GM23338 (cell line): Measurements from ENCODE around the gene MAPK8IP3. TPM values are rescaled to one million over a fixed set of nuclear protein-coding genes. Genes with fewer than 3 reads are reported as not detected.

ENCODE experiments used
- ATAC-seq: fragments of 200-7000 bp; cut with Tn5 transposase; 3 replicates; pipeline ENCODE4 v1.9.1; 2020
- DNase-seq: peaks from one replicate; pipeline ENCODE4 v3.0.0-alpha.2; 2015; ENCODE audit warnings: low spot score
- H2AFZ ChIP-seq: fragments of 200-600 bp; sonication (generic); 2 replicates; pipeline ENCODE4 v1.8.0; 2016; ENCODE audit warnings: antibody characterized with exemption, mild to moderate bottlenecking, moderate library complexity
- H3F3A ChIP-seq: fragments of 200-600 bp; sonication (generic); replicated peaks from 2 replicates; pipeline ENCODE4 v1.8.0; 2017; ENCODE audit warnings: antibody characterized with exemption, mixed run types, low read depth
- H3K27ac ChIP-seq: fragments of 200-600 bp; sonication (generic); 2 replicates; pipeline ENCODE4 v1.6.1; 2016; ENCODE audit warnings: low read depth
- H3K27me3 ChIP-seq: fragments of 200-600 bp; sonication (generic); 2 replicates; pipeline ENCODE4 v1.8.0; 2016; ENCODE audit warnings: mild to moderate bottlenecking, mixed run types, moderate library complexity; ENCODE audit not compliant: insufficient read depth
- H3K36me3 ChIP-seq: fragments of 200-600 bp; sonication (generic); 2 replicates; pipeline ENCODE4 v1.8.0; 2016; ENCODE audit warnings: mild to moderate bottlenecking; ENCODE audit not compliant: insufficient read depth
- H3K4me1 ChIP-seq: fragments of 200-600 bp; sonication (generic); 2 replicates; pipeline ENCODE4 v1.8.0; 2016; ENCODE audit warnings: mild to moderate bottlenecking, moderate library complexity; ENCODE audit not compliant: insufficient read depth
- H3K4me2 ChIP-seq: fragments of 200-600 bp; sonication (generic); 2 replicates; pipeline ENCODE4 v1.7.1; 2017; ENCODE audit warnings: mixed run types
- H3K4me3 ChIP-seq: fragments of 200-600 bp; sonication (generic); 2 replicates; pipeline ENCODE4 v1.6.1; 2016; ENCODE audit warnings: mixed run types
- H3K79me2 ChIP-seq: fragments of 200-600 bp; sonication (generic); replicated peaks from 2 replicates; pipeline ENCODE4 v1.8.0; 2017; ENCODE audit warnings: mild to moderate bottlenecking; ENCODE audit not compliant: insufficient read depth
- H3K9me2 ChIP-seq: fragments of 200-600 bp; sonication (generic); 2 replicates; pipeline ENCODE4 v1.8.0; 2017; ENCODE audit not compliant: insufficient read depth
- H4K20me1 ChIP-seq: fragments of 200-600 bp; sonication (generic); replicated peaks from 2 replicates; pipeline ENCODE4 v1.8.0; 2017; ENCODE audit warnings: mild to moderate bottlenecking; ENCODE audit not compliant: insufficient read depth
- H3K27ac Mint-ChIP-seq: 2 replicates; pipeline ENCODE4 v1.8.0; 2020; ENCODE audit warnings: inconsistent platforms, mild to moderate bottlenecking, moderate library complexity, mixed read lengths
- H3K27me3 Mint-ChIP-seq: 3 replicates; pipeline ENCODE4 v1.8.0; 2022; ENCODE audit warnings: low read depth, mild to moderate bottlenecking, moderate library complexity, mixed read lengths, inconsistent platforms; ENCODE audit not compliant: insufficient read depth, poor library complexity
- H3K36me3 Mint-ChIP-seq: 3 replicates; pipeline ENCODE4 v1.8.0; 2021; ENCODE audit warnings: low read depth, mild to moderate bottlenecking, inconsistent platforms, moderate library complexity, mixed read lengths
- H3K4me1 Mint-ChIP-seq: 3 replicates; pipeline ENCODE4 v1.8.0; 2020; ENCODE audit warnings: mild to moderate bottlenecking, inconsistent platforms, mixed read lengths
- H3K4me3 Mint-ChIP-seq: 3 replicates; pipeline ENCODE4 v1.8.0; 2021; ENCODE audit warnings: moderate library complexity, mild to moderate bottlenecking, inconsistent platforms, mixed read lengths
- H3K9me3 Mint-ChIP-seq: 3 replicates; pipeline ENCODE4 v1.8.0; 2020; ENCODE audit warnings: moderate library complexity, mild to moderate bottlenecking, inconsistent platforms, mixed read lengths
- CREB1 ChIP-seq: fragments of 250-450 bp; sonication (Bioruptor Pico); IDR thresholded peaks from 2 replicates; pipeline ENCODE4 v1.5.0; 2020; ENCODE audit warnings: low read depth, mild to moderate bottlenecking, moderate library complexity
- EZH2 ChIP-seq: fragments of 200-600 bp; sonication (generic); IDR thresholded peaks from one replicate; pipeline ENCODE4 v1.8.0; 2017; ENCODE audit warnings: antibody characterized with exemption, mild to moderate bottlenecking, low read depth; ENCODE audit not compliant: unreplicated experiment
- EZH2phosphoT487 ChIP-seq: fragments of 200-600 bp; sonication (generic); IDR thresholded peaks from one replicate; pipeline ENCODE4 v1.8.1; 2018; ENCODE audit warnings: antibody characterized with exemption; ENCODE audit not compliant: unreplicated experiment
- JUNB ChIP-seq: IDR thresholded peaks from one replicate; pipeline ENCODE4 v1.6.1; 2016; ENCODE audit warnings: antibody characterized with exemption; ENCODE audit not compliant: unreplicated experiment
- NANOG ChIP-seq: IDR thresholded peaks from 2 replicates; pipeline ENCODE4 v1.6.1; 2016; ENCODE audit warnings: antibody characterized with exemption, borderline replicate concordance
- POLR2AphosphoS5 ChIP-seq: IDR thresholded peaks from 2 replicates; pipeline ENCODE4 v1.6.1; 2016; ENCODE audit warnings: antibody characterized with exemption, low read depth
- STAT1 ChIP-seq: IDR thresholded peaks from one replicate; pipeline ENCODE4 v1.6.1; 2016; ENCODE audit warnings: antibody characterized with exemption; ENCODE audit not compliant: unreplicated experiment
- ZNF114 ChIP-seq: fragments of 250-450 bp; sonication (Bioruptor Pico); IDR thresholded peaks from 2 replicates; pipeline ENCODE4 v1.5.0; 2020; ENCODE audit warnings: mild to moderate bottlenecking, moderate library complexity
- ZNF331 ChIP-seq: fragments of 250-450 bp; sonication (Bioruptor Pico); IDR thresholded peaks from 2 replicates; pipeline ENCODE4 v1.5.0; 2020; ENCODE audit warnings: low read depth, mild to moderate bottlenecking, moderate library complexity
- polyA plus RNA-seq: library from polyadenylated mRNA; unstranded; fragments of >200 nt; fragmentation: Nextera tagmentation; extraction: Ambion mirVana; gene quantifications from 2 replicates; pipeline ENCODE4 v1.2.1, GENCODE V29; 2016
- total RNA-seq: library from RNA; depleted of rRNA; stranded (reverse); fragments of >200 nt; shearing (Covaris generic); gene quantifications from 2 replicates; pipeline ENCODE4 v1.2.3, GENCODE V29; 2014
- TF ChIP-seq, protein P1 (sequence below): fragments of 250-450 bp; sonication (Bioruptor Pico); IDR thresholded peaks from 2 replicates; pipeline ENCODE4 v1.5.0; 2020; ENCODE audit warnings: mild to moderate bottlenecking, moderate library complexity
- TF ChIP-seq, protein P2 (sequence below): IDR thresholded peaks from 2 replicates; pipeline ENCODE4 v1.6.1; 2016; ENCODE audit warnings: antibody characterized with exemption
- TF ChIP-seq, protein P3 (sequence below), 2 experiments: fragments of 200-600 bp in 1 of 2; sonication (generic) in 1 of 2; conservative IDR thresholded peaks; 2 replicates each; pipeline versions ENCODE4 v1.5.1 to v1.6.1; 2016 to 2017; ENCODE audit warnings: antibody characterized with exemption in 2 of 2, low read depth in 2 of 2, mild to moderate bottlenecking in 2 of 2, moderate library complexity in 1 of 2
- TF ChIP-seq, protein P4 (sequence below): IDR thresholded peaks from one replicate; pipeline ENCODE4 v1.6.1; 2018; ENCODE audit warnings: antibody characterized with exemption; ENCODE audit not compliant: unreplicated experiment

MAPK8IP3 gene
- total and polyA plus RNA-seq, 2 experiments from 2014 or later: 11.3 to 58.4 TPM

DNA sequence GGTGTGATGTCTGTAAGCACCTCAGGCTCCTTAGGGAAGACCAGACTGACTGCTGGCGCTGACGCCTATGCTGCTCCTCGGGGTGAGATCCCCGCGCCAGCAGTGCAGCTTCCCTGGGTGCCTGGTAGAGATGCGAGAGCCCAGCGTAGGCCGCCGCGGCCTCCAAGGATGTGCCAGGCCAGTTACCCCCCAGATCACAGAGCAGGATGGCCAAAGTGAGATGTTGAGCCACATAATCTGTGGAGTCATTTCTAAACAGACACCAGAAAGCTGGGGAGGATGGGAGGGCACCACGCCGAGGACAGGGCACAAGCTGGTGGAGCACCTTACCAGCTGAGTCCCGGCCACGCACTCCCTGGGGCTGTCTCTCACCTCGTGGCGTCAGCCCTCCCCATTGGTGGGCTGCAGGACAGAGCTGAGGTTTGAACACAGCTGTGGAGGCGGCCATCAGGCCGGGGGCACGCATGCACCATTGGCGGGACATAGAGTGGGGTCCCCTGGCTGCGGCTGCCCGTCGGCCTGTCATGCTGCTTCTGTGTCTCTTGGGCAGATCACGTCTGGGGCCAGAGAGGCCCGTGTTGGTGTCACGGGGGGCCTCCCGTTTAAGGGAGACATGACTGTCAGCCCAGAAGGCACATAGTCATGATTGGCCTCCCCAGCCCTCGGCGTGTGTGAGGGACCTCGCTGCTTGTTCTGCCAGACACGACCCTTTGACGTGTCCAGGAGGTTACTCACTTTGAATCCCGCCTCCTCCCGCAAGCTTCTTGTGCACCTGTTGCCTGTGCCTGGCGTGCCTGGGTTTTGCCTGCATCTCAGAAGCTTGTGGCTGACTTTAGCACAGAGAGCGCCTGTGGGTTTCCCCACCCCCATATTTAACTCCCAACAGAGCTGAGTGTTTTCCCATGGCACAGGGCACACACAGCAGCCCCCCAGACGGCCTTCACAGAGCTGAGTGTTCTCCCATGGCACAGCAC, 21.9 kb downstream of the MAPK8IP3 start:
- Histone ChIP-seq H3K4me3 (no peak overlapping the region), H3K4me2 (no peak overlapping the region), H3K36me3 (no peaks in the 10 kb centered on the region; the same call in 1 of the 2 replicates), H3K27me3 (no peaks in the 10 kb centered on the region), H3K79me2 (no peaks in the 10 kb centered on the region), H2AFZ (no peak overlapping the region), H4K20me1 (peaks cover 3% of the 10 kb centered on the region; the same call in 1 of the 2 replicates), H3F3A (no peaks in the 10 kb centered on the region), H3K27ac (no peak overlapping the region), H3K9me2 (no peaks in the 10 kb centered on the region), H3K4me1 (no peaks in the 10 kb centered on the region)
- Mint-ChIP-seq H3K9me3 (no peaks in the 10 kb centered on the region), H3K4me1 (no peaks in the 10 kb centered on the region; the same call in 2 of the 3 replicates), H3K4me3 (no peak overlapping the region), H3K36me3 (peaks cover 19% of the 10 kb centered on the region; the same call in 2 of the 3 replicates), H3K27ac (no peak overlapping the region), H3K27me3 (peaks cover 4% of the 10 kb centered on the region)
- DNase-seq (no peak), ATAC-seq (no peak)
- TF ChIP-seq ZNF331 (CRISPR knock-in tag): no peak
- TF ChIP-seq STAT1: no peak
- TF ChIP-seq CREB1 (CRISPR knock-in tag): no peak
- no peak for TF ChIP-seq ZNF114 (CRISPR knock-in tag)
- TF ChIP-seq, protein P1, sequence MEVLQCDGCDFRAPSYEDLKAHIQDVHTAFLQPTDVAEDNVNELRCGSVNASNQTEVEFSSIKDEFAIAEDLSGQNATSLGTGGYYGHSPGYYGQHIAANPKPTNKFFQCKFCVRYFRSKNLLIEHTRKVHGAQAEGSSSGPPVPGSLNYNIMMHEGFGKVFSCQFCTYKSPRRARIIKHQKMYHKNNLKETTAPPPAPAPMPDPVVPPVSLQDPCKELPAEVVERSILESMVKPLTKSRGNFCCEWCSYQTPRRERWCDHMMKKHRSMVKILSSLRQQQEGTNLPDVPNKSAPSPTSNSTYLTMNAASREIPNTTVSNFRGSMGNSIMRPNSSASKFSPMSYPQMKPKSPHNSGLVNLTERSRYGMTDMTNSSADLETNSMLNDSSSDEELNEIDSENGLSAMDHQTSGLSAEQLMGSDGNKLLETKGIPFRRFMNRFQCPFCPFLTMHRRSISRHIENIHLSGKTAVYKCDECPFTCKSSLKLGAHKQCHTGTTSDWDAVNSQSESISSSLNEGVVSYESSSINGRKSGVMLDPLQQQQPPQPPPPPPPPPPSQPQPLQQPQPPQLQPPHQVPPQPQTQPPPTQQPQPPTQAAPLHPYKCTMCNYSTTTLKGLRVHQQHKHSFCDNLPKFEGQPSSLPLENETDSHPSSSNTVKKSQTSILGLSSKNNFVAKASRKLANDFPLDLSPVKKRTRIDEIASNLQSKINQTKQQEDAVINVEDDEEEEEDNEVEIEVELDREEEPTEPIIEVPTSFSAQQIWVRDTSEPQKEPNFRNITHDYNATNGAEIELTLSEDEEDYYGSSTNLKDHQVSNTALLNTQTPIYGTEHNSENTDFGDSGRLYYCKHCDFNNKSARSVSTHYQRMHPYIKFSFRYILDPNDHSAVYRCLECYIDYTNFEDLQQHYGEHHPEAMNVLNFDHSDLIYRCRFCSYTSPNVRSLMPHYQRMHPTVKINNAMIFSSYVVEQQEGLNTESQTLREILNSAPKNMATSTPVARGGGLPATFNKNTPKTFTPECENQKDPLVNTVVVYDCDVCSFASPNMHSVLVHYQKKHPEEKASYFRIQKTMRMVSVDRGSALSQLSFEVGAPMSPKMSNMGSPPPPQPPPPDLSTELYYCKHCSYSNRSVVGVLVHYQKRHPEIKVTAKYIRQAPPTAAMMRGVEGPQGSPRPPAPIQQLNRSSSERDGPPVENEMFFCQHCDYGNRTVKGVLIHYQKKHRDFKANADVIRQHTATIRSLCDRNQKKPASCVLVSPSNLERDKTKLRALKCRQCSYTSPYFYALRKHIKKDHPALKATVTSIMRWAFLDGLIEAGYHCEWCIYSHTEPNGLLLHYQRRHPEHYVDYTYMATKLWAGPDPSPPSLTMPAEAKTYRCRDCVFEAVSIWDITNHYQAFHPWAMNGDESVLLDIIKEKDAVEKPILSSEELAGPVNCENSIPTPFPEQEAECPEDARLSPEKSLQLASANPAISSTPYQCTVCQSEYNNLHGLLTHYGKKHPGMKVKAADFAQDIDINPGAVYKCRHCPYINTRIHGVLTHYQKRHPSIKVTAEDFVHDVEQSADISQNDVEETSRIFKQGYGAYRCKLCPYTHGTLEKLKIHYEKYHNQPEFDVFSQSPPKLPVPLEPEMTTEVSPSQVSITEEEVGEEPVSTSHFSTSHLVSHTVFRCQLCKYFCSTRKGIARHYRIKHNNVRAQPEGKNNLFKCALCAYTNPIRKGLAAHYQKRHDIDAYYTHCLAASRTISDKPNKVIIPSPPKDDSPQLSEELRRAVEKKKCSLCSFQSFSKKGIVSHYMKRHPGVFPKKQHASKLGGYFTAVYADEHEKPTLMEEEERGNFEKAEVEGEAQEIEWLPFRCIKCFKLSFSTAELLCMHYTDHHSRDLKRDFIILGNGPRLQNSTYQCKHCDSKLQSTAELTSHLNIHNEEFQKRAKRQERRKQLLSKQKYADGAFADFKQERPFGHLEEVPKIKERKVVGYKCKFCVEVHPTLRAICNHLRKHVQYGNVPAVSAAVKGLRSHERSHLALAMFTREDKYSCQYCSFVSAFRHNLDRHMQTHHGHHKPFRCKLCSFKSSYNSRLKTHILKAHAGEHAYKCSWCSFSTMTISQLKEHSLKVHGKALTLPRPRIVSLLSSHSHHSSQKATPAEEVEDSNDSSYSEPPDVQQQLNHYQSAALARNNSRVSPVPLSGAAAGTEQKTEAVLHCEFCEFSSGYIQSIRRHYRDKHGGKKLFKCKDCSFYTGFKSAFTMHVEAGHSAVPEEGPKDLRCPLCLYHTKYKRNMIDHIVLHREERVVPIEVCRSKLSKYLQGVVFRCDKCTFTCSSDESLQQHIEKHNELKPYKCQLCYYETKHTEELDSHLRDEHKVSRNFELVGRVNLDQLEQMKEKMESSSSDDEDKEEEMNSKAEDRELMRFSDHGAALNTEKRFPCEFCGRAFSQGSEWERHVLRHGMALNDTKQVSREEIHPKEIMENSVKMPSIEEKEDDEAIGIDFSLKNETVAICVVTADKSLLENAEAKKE (CRISPR knock-in tag): no peak
- TF ChIP-seq, protein P2, sequence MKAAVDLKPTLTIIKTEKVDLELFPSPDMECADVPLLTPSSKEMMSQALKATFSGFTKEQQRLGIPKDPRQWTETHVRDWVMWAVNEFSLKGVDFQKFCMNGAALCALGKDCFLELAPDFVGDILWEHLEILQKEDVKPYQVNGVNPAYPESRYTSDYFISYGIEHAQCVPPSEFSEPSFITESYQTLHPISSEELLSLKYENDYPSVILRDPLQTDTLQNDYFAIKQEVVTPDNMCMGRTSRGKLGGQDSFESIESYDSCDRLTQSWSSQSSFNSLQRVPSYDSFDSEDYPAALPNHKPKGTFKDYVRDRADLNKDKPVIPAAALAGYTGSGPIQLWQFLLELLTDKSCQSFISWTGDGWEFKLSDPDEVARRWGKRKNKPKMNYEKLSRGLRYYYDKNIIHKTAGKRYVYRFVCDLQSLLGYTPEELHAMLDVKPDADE: no peak
- no peak for TF ChIP-seq NANOG
- no peak for TF ChIP-seq EZH2phosphoT487
- TF ChIP-seq POLR2AphosphoS5: no peak
- TF ChIP-seq, protein P3, sequence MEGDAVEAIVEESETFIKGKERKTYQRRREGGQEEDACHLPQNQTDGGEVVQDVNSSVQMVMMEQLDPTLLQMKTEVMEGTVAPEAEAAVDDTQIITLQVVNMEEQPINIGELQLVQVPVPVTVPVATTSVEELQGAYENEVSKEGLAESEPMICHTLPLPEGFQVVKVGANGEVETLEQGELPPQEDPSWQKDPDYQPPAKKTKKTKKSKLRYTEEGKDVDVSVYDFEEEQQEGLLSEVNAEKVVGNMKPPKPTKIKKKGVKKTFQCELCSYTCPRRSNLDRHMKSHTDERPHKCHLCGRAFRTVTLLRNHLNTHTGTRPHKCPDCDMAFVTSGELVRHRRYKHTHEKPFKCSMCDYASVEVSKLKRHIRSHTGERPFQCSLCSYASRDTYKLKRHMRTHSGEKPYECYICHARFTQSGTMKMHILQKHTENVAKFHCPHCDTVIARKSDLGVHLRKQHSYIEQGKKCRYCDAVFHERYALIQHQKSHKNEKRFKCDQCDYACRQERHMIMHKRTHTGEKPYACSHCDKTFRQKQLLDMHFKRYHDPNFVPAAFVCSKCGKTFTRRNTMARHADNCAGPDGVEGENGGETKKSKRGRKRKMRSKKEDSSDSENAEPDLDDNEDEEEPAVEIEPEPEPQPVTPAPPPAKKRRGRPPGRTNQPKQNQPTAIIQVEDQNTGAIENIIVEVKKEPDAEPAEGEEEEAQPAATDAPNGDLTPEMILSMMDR (conservative IDR thresholded peaks at IDR 0.05; ENCODE audit: low read depth in 2 of 2): no peak
- no peak for TF ChIP-seq JUNB
- TF ChIP-seq, protein P4, sequence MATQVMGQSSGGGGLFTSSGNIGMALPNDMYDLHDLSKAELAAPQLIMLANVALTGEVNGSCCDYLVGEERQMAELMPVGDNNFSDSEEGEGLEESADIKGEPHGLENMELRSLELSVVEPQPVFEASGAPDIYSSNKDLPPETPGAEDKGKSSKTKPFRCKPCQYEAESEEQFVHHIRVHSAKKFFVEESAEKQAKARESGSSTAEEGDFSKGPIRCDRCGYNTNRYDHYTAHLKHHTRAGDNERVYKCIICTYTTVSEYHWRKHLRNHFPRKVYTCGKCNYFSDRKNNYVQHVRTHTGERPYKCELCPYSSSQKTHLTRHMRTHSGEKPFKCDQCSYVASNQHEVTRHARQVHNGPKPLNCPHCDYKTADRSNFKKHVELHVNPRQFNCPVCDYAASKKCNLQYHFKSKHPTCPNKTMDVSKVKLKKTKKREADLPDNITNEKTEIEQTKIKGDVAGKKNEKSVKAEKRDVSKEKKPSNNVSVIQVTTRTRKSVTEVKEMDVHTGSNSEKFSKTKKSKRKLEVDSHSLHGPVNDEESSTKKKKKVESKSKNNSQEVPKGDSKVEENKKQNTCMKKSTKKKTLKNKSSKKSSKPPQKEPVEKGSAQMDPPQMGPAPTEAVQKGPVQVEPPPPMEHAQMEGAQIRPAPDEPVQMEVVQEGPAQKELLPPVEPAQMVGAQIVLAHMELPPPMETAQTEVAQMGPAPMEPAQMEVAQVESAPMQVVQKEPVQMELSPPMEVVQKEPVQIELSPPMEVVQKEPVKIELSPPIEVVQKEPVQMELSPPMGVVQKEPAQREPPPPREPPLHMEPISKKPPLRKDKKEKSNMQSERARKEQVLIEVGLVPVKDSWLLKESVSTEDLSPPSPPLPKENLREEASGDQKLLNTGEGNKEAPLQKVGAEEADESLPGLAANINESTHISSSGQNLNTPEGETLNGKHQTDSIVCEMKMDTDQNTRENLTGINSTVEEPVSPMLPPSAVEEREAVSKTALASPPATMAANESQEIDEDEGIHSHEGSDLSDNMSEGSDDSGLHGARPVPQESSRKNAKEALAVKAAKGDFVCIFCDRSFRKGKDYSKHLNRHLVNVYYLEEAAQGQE: no peak
- TF ChIP-seq EZH2: no peak
